DMS 273 (cell line): ENCODE measurements around the gene KLRC3.
"Not testable (repeated sequence)": the region's sequence is repeated elsewhere in the genome, so short reads cannot be mapped to it uniquely, and the experiment has no call there.

Experiments used
- DNase-seq: peaks from one replicate; lab custom pipeline; 2025; ENCODE audit not compliant: unreplicated experiment; lab: John Stamatoyannopoulos, UW

KLRC3 gene

DNA sequence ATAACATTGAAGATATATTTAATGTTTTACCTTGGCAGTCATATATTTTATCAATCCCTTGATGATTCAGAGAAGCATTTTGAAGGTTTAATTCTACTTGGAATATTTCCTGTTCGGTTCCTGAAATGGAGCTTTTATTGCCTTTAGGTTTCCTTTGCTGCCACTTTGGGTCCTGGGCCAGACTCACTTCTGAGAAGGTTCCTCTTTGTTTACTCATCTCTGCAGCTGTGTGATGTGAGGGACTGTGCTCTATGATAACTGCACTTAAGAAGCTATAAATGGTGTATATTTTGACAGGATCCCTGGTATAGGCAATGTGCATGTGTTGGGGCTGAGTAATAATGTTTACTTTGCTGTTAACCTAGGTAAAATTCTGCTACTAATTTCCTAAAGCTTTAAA, at the start of gene KLRC3:
Gene KLRC3 (minus strand): TSS at position 262 of the 400 bp plus-strand sequence. CDS start 45 bp downstream, at position 217.
- not testable (repeated sequence) for DNase-seq

DNA sequence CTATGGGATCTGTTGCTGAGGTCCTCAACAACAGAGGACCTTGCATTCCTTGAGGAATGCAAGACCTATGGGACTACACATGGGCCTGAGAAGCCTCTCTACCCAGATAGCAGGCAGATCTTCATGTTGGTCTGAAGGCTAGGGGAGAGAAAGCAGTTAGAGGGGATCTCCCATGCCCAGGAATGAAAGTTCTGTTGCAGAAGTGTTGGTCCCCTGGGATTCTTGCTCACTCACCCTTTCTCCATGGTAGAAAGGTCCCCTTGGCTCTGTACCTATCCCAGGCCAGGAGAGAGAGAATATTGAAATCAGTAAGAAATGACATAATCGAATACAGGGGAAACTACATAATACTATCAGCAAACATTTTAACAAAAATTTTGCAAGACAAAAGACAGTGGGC, 49.3 kb upstream of the KLRC3 start:
- DNase-seq = no peak

DNA sequence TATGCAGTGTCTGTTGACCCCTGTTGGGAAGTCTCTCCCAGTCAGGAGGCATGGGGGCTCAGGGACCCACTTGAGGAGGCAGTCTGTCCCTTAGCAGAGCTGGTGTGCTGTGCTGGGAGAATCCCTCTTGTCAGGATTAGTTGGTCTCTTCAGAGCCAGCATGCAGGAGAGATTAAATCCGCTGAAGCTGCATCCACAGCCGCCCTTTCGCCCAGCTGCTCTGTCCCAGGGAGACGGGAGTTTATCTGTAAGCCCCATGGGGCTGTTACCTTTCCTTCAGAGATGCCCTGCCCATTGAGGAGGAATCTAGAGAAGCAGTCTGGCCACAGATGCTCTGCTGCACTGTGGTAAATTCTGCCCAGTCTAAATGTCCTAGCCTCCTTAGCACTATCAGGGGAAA, 45.9 kb upstream of the KLRC3 start:
- no peak for DNase-seq

DNA sequence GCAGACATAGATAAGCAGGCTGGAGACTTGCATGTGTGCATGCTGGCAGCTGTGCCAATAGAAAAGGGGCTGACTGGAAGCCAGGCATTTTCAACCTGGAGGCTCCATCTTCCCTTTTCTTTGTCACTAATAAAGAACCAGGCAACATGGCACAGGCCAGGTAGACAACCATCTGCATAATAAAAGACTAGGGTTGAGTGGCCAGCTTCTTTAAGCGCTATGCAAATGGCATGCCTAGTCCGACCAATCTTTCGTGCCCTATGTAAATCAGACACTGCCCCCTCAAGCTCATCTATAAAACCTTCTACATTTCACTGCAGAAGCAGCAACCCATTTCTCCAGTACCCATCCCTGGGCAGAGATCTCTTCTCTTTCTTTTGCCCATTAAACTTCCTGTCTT, 37.4 kb upstream of the KLRC3 start:
- DNase-seq = no peak

GRCh38 chr12:10456856-10457255, 36.5 kb upstream of the KLRC3 start:
- no peak for DNase-seq

DNA sequence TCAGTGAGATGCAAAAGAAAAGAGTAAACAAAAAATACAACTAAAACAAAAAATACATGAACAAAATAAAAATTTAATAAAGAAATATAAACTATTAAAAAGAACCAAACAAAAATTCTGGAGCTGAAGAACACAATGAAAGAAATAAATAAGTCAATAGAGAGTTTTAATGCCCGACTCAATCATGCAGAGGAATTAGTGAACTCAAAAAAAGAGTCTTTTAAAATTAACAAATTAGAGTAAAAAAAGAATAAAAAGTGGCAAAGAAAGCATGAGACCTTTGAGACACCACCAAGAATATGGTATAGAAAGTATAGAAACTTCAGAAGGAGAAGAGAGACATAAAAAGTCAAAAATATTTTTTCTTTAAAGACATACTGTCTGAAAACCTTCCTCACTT, 35.4 kb upstream of the KLRC3 start:
- no peak for DNase-seq

GRCh38 chr12:10454531-10454930, 34.1 kb upstream of the KLRC3 start:
- DNase-seq = no peak

GRCh38 chr12:10453156-10453555, 32.8 kb upstream of the KLRC3 start, which contains the start of gene KLRC1:
TSS of gene KLRC1 (minus strand) at chr12:10453377. CDS start at chr12:10451156, 2,221 bp downstream.
- DNase-seq = no peak

- no peak for DNase-seq
These were observed 27.8 kb upstream of the KLRC3 start for GRCh38 chr12:10448236-10448635.

DNA sequence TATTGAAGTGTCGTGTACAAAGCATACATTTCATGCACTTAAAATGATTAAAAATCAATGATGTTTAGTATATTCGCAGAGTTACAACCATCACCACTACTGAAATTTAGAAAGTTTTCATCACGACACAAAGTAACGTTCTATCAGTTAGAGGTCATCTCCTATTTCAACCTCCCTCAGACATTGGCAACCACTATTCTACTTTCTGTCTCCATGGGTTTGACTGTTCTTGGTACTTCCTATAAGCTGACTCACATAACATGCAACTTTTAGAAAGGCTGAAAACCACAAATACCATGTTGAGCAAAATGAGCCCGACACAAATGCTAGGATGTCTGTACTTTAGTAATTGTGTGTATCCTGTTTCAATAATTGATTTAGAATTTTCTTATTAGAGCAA, 25.7 kb upstream of the KLRC3 start:
- not testable (repeated sequence) for DNase-seq

GRCh38 chr12:10441144-10441543, 20.7 kb upstream of the KLRC3 start:
- not testable (repeated sequence) for DNase-seq

GRCh38 chr12:10439608-10440274, 19.3 kb upstream of the KLRC3 start:
- not testable (repeated sequence) for DNase-seq

GRCh38 chr12:10437601-10438000, 17.2 kb upstream of the KLRC3 start:
- not testable (repeated sequence) for DNase-seq

DNA sequence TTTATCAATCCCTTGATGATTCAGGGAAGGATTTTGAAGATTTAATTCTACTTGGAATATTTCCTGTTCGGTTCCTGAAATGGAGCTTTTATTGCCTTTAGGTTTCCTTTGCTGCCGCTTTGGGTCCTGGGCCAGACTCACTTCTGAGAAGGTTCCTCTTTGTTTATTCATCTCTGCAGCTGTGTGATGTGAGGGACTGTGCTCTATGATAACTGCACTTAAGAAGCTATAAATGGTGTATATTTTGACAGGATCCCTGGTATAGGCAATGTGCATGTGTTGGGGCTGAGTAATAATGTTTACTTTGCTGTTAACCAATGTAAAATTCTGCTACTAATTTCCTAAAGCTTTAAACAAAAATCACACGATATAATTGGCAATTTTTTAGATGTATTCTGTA, 15.4 kb upstream of the KLRC3 start, which contains the start of gene KLRC2:
Gene KLRC2 (minus strand): TSS at position 195 of the 400 bp plus-strand sequence. CDS start 24 bp downstream, at position 171.
- not testable (repeated sequence) for DNase-seq

DNA sequence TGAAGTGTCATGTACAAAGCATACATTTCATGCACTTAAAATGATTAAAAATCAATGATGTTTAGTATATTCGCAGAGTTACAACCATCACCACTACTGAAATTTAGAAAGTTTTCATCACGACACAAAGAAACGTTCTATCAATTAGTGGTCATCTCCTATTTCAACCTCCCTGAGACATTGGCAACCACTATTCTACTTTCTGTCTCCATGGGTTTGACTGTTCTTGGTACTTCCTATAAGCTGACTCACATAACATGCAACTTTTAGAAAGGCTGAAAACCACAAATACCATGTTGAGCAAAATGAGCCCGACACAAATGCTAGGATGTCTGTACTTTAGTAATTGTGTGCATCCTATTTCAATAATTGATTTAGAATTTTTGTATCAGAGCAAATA, 10.2 kb upstream of the KLRC3 start:
- not testable (repeated sequence) for DNase-seq

DNA sequence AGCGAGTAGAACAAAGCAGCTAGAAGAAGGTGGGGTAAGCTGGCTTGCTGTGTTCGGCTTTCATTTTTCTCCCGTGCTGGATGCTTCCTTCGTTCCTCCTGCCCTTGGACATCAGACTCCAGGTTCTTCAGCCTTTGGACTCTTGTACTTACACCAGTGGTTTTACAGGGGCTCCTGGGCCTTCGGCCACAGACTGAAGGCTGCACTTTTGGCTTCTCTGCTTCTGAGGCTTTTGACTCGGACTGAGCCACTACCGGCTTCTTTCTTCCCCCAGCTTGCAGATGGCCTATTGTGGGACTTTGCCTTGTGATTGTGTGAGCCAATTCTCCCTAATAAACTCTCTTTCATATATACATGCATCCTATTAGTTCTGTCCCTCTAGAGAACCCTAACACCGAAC, 5.5 kb upstream of the KLRC3 start:
- DNase-seq = not testable (repeated sequence)

DNA sequence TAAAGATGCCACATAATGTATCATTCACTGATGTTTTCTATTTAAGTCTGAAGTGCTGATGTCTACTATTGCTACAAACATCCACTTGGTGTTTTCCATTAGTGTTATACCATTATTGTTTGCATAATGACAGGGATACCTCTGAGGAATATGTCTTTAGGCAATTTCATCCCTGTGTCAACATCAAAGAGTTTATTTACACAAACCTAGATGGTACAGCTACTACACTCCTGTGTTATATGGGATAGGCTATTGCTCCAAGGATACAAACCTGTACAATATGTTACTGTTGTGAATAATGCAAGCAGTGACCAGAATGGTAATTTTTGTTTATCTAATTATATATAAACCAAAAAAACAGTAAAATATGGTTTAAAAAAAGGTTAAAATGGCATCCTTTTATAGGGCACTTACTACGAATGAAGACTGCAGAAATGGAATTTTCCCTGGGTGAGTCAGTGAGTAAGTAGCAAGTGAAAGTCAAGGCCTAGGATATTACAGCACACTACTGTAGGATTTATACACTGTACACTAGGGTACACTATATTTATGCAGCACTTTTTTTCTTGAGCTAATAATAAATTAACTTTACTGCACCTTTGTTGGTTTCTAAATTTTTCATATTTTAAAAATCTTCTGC, 4.0 kb upstream of the KLRC3 start:
- DNase-seq = not testable (repeated sequence)

- not testable (repeated sequence) for DNase-seq
These were observed 1.8 kb upstream of the KLRC3 start for GRCh38 chr12:10422159-10422558.

DNA sequence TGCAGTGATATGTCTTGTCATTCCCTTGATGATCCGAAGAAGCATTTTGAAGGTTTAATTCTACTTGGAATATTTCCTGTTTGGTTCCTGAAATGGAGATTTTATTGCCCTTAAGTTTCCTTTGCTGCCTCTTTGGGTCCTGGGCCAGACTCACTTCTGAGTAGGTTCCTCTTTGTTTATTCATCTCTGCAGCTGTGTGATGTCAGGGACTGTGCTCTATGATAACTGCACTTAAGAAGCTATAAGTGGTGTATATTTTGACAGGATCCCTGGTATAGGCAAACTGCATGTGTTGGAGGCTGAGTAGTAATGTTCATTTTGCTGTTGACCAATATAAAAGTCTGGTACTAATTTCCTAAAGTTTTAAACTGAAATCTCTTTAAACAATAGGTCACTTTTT, 11.0 kb downstream of the KLRC3 start, which contains the start of gene KLRC4:
Gene KLRC4 (minus strand): TSS at position 366 of the 400 bp plus-strand sequence. CDS start 182 bp downstream, at position 184.
- no peak for DNase-seq

DNA sequence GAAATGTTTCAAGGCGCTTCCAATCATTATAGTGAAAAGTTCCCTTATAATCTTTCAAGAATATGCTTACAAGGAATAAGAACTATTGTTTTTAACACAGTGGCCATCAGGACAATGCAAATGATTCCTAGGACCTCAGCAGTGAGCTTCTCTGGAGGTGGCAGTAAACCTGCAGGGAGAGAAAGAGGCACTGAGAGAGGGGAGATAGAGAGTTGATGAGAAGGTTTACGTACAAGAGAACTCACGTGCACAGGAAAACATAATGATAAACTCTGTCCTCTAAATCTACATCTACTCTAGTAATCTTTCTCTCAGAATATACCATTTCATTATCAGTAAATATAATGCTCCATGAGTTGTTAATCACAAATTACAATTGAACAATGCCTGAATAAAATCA, 11.6 kb downstream of the KLRC3 start:
- DNase-seq = no peak

DNA sequence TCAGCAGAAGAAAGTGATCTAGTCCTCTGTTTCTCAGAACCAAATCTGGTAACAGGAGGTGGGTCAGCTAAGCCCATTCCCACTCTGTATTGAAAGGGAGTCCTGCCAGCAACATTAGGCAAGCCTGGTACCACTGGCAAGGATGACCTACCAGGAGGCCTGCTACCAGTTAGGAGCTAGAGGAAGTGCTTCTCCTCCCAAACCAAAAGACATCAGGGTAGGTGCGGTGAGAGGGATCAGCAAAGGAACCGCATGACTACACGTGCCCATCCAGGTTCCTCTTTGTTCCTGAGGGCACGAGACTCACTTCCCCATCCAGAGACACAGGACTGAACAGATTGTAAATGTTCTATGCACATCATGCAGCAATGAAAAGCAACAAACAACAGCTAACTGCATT, 13.7 kb downstream of the KLRC3 start:
- no peak for DNase-seq

DNA sequence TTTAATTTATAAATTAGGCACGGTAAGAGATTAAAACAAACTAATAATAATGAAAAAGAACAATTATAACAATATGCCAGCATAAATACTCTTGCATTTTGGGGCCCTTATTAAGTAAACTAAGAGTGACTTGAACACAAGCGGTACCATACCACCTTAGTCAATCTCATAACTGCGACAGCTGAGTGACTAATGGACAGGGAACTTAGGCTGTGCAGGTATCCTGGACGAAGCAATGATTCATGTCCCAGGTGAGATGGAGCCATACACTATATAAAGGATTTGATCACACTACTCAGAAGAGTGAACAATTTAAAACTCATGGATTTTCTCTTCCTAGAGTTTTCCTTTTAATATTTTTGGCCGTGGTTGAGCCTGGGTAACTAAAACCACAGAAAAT, 15.1 kb downstream of the KLRC3 start:
- DNase-seq = no peak
